Testis (tissue), 2 donors: ENCODE results near the gene SLC19A1.

Source experiments
- CTCF ChIP-seq, 3 experiments: fragments of 450-650 bp in 2 of 3; fragments of 200-600 bp in 1 of 3; sonication (generic) in 1 of 3; IDR thresholded peaks; one replicate each; pipeline ENCODE4 v1.5.1; 2016 to 2019; ENCODE audit warnings: antibody characterized with exemption in 3 of 3, mild to moderate bottlenecking in 2 of 3, moderate library complexity in 1 of 3
- POLR2A ChIP-seq: fragments of 450-650 bp; IDR thresholded peaks from one replicate; pipeline ENCODE4 v1.6.1; 2017; ENCODE audit warnings: antibody characterized with exemption, mild to moderate bottlenecking, moderate library complexity

GRCh38 chr21:45547545-45547900 is 5.3 kb upstream of the SLC19A1 start:
- TF ChIP-seq CTCF (IDR thresholded peaks at IDR 0.05), result no peak
- no peak for TF ChIP-seq POLR2A
